Right atrium auricular region (tissue), 2 donors: ENCODE data around the gene STK26. TPM values are rescaled to one million over a fixed set of nuclear protein-coding genes. Genes with fewer than 3 reads are reported as not detected.

Source experiments
- DNase-seq: peaks from one replicate; pipeline ENCODE4 v3.0.0-alpha.2; 2019; ENCODE audit warnings: low spot score
- H3K27ac ChIP-seq, 2 donors: fragments of 200-600 bp; sonication (generic); 1 replicate in 1 of 2; 2 replicates in 1 of 2; pipeline ENCODE4 v1.5.1; 2016 to 2019
- H3K27me3 ChIP-seq, 2 donors: fragments of 200-600 bp; sonication (generic); one replicate each; pipeline versions ENCODE4 v1.5.1 to v1.6.0; 2017 to 2019
- H3K36me3 ChIP-seq: fragments of 200-600 bp; sonication (generic); one replicate; pipeline ENCODE4 v1.5.1; 2016
- H3K4me1 ChIP-seq, 2 donors: fragments of 200-600 bp; sonication (generic); one replicate each; pipeline versions ENCODE4 v1.5.1 to v1.6.0; 2017 to 2019
- H3K4me3 ChIP-seq, 2 donors: fragments of 200-600 bp; sonication (generic); 1 replicate in 1 of 2; 2 replicates in 1 of 2; pipeline ENCODE4 v1.5.1; 2017 to 2019; ENCODE audit warnings: mild to moderate bottlenecking in 1 of 2, moderate library complexity in 1 of 2
- H3K9me3 ChIP-seq, 2 donors: fragments of 200-600 bp; sonication (generic); one replicate each; pipeline ENCODE4 v1.5.1; 2019
- total RNA-seq, 2 donors: library from RNA; depleted of rRNA; stranded (reverse); fragments of >200 nt; gene quantifications; one replicate each; pipeline ENCODE4 v1.1.0, GENCODE V29; 2016
- TF ChIP-seq, protein P1 (sequence below), 2 donors: fragments of 200-600 bp; sonication (generic); IDR thresholded peaks; one replicate each; pipeline ENCODE4 v1.5.1; 2019; ENCODE audit warnings: antibody characterized with exemption in 2 of 2

The STK26 gene
- total RNA-seq, 2 donors from 2014 or later: 2.7 to 4.7 TPM

DNA sequence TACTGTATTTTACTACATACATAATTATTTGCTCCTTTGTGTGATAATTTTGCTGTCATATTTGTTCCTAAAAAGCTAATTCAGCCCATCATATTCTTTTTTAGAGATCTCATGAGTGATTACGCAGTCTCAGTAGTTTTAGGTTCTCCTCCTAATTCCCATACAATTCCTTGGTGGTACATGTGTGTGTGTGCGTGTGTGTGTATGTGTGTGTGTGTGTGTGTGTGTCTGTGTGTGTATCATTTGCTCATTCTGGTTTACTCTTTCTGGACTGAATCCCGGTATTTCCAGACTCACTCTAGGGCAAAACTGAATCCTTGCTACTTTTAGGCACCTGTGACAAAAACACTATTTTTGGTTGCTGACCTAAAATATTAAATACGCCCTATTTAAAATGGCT lies 34.9 kb downstream of the STK26 start:
- H3K4me1 ChIP-seq: no peaks in the 10 kb centered on the region
- TF ChIP-seq, protein P1, sequence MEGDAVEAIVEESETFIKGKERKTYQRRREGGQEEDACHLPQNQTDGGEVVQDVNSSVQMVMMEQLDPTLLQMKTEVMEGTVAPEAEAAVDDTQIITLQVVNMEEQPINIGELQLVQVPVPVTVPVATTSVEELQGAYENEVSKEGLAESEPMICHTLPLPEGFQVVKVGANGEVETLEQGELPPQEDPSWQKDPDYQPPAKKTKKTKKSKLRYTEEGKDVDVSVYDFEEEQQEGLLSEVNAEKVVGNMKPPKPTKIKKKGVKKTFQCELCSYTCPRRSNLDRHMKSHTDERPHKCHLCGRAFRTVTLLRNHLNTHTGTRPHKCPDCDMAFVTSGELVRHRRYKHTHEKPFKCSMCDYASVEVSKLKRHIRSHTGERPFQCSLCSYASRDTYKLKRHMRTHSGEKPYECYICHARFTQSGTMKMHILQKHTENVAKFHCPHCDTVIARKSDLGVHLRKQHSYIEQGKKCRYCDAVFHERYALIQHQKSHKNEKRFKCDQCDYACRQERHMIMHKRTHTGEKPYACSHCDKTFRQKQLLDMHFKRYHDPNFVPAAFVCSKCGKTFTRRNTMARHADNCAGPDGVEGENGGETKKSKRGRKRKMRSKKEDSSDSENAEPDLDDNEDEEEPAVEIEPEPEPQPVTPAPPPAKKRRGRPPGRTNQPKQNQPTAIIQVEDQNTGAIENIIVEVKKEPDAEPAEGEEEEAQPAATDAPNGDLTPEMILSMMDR (IDR thresholded peaks at IDR 0.05): no peak
- H3K27me3 ChIP-seq: no peaks in the 10 kb centered on the region
- no peak overlapping the region for H3K27ac ChIP-seq
- H3K4me3 ChIP-seq: no peak overlapping the region
- H3K36me3 ChIP-seq: no peaks in the 10 kb centered on the region
- H3K9me3 ChIP-seq: no peaks in the 10 kb centered on the region
- no peak for DNase-seq

DNA sequence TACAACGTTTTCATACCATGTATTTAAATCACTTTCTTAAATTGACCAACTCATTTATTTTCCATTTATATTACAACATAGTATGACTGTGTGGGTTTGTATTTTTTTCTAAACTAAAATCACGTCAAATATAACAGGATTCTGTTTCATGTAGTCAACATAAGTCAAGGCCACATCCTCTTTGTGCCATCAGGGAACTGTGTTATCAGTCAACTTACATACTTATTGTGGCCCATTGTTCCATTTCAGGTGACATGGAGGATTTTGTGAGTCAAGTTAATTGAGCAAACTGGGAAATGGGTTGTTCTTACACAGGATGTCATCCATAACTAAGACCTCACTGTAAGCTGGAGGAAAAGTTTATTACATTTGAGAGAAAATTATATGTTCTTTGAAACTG lies 35.9 kb downstream of the STK26 start:
- no peaks in the 10 kb centered on the region for H3K36me3 ChIP-seq
- DNase-seq: no peak
- no peak overlapping the region for H3K27ac ChIP-seq
- H3K4me3 ChIP-seq: no peak overlapping the region
- no peaks in the 10 kb centered on the region for H3K4me1 ChIP-seq
- TF ChIP-seq, protein P1 (IDR thresholded peaks at IDR 0.05): no peak
- H3K9me3 ChIP-seq: no peaks in the 10 kb centered on the region
- H3K27me3 ChIP-seq: no peaks in the 10 kb centered on the region

DNA sequence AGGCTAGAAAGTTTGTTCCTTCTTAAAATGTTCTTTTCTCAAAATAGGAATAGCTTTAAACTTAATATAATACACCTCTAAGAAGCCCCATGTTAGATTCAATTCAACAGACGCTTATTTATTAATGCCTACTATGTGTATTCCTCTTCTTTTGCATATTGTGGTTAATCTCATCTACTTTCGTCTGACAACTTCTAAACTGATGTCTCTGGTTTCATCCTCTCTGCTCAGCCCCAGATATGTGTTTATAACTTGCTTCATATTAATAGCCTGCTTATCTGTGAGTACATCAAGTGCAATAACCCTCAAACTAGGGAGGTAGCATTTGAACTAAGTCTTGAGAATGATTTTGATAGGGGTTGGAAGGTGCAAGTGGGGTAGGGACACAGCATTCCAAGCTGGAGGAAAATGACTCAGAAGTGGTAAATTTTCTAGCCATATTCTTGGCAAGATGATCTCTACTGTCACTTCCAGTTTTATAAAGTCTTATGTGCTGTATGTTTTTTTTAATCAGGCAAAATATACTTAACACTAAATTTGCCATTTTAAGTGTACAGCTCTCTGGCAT lies 37.0 kb downstream of the STK26 start:
- TF ChIP-seq, protein P1 (IDR thresholded peaks at IDR 0.05): no peak
- Histone ChIP-seq H3K27me3 (no peaks in the 10 kb centered on the region), H3K36me3 (no peaks in the 10 kb centered on the region), H3K4me3 (no peak overlapping the region), H3K9me3 (no peaks in the 10 kb centered on the region), H3K4me1 (no peaks in the 10 kb centered on the region), H3K27ac (no peak overlapping the region)
- no peak for DNase-seq

DNA sequence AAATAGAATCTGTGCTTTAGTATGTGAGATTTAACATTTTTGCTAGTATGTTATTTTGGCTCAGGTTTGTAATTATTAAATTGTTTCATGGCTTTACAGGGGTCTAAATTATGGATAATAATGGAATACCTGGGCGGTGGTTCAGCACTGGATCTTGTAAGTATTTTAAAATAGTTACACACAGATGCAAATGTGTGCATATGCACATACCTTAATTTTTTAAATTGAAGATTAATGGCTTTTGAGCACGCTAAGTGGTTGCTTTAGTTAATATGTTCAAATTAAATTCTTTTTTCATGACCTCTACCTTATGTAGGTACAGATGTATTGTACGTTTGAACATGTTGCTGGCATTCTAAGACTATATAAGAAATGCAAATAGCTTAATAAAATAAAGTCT lies 40.2 kb downstream of the STK26 start:
- Histone ChIP-seq H3K4me3 (no peak overlapping the region), H3K4me1 (no peaks in the 10 kb centered on the region), H3K27ac (no peak overlapping the region), H3K36me3 (no peaks in the 10 kb centered on the region), H3K27me3 (no peaks in the 10 kb centered on the region), H3K9me3 (no peaks in the 10 kb centered on the region)
- TF ChIP-seq, protein P1 (IDR thresholded peaks at IDR 0.05): no peak
- no peak for DNase-seq

DNA sequence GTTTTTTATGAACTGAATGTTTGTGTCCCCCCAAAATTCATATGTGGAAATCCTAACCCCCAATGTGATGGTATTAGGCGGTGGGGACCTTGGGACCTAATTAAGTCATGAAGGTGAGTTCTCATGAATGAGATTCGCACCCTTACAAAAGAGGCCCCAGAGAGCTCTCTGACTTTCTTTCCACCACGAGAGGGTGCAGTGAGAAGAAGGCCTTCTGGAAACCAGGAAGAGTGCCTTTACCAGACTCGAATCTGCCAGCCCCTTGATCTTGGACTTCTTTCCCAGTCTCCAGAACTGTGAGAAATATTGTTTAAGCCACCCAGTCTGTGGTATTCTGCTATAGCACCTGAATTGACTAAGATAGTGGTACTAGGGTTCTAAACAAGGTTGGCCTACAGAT lies 40.8 kb downstream of the STK26 start:
- no peak for DNase-seq
- H3K27me3 ChIP-seq: no peaks in the 10 kb centered on the region
- TF ChIP-seq, protein P1 (IDR thresholded peaks at IDR 0.05): no peak
- H3K4me1 ChIP-seq: no peaks in the 10 kb centered on the region
- H3K27ac ChIP-seq: no peak overlapping the region
- no peaks in the 10 kb centered on the region for H3K36me3 ChIP-seq
- H3K9me3 ChIP-seq: no peaks in the 10 kb centered on the region
- no peak overlapping the region for H3K4me3 ChIP-seq

DNA sequence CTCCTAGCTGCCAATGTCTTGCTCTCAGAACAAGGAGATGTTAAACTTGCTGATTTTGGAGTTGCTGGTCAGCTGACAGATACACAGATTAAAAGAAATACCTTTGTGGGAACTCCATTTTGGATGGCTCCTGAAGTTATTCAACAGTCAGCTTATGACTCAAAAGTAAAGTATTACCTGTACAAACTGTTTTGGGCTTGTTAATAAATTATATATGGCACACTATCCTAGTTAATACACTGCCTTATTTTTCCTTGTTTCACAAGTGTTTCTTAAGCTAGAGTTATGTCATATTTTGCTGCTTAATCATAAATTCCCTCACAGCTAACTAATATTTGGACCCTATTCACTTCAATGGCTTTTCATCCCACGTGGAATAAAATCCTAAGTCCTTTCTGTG lies 45.3 kb downstream of the STK26 start:
- no peaks in the 10 kb centered on the region for H3K27me3 ChIP-seq
- TF ChIP-seq, protein P1 (IDR thresholded peaks at IDR 0.05): no peak
- H3K9me3 ChIP-seq: no peaks in the 10 kb centered on the region
- H3K4me3 ChIP-seq: no peak overlapping the region
- H3K36me3 ChIP-seq: no peaks in the 10 kb centered on the region
- DNase-seq: no peak
- H3K27ac ChIP-seq: no peak overlapping the region
- H3K4me1 ChIP-seq: no peaks in the 10 kb centered on the region
